GM21447 (cell line): Measurements from ENCODE around the gene BMX.

Experiments used
- ATAC-seq: cut with Tn5 transposase; IDR thresholded peaks from one replicate; pipeline ENCODE4 v1.9.1; 2021; ENCODE audit not compliant: unreplicated experiment

The BMX gene

DNA sequence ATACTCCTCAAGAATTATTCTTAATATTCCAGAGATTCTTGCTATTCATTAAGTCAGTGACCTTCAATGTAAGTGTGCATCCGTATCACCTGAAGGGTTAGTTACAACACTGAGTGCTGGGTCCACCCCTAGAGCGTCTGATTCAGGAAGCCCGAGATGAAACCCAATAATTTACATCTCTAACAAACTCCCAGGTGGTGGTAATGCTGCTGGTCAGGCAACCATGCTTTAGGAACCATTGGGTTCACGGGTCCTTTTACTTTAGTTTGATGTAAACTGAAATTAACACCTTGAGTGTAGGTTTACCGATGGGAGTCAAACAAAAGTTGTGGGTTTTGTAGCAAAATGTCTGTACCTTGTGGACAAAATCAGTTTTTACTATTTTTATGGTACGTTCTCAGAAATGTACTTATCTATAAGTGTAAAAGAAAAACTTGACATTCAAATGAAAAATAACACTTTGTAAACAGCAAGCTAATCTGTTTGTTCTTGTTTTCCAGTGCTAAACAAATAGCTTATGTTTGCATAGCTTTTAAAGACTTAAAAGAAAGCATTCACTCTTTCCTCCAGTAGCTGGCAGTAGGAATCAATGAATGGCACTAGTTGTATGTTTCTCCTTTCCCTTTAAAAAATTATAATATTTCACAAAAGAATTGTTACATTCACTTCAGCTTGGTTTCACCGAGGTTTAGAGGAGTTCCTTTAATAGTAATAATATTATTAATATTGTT lies 67.4 kb downstream of the BMX start:
- no peak for ATAC-seq

DNA sequence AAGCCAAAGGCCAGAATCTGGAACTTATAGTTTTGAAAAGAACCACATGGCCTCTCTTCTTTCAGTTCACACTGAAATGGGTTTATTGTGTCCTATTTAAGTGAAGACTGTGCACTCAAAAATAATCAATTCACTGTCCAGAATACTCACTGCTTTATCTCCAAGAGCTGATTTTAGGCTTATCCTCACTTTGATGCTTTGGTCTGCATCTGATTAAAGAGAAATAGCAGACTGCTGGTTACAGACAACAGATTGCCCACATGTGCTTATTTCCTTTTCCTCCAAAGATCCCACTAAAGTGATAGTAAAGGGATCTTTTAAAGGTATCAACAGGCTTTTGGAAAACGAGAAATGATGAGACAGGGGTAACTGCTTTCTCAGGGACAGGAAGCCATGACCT lies 69.5 kb downstream of the BMX start:
- no peak for ATAC-seq

DNA sequence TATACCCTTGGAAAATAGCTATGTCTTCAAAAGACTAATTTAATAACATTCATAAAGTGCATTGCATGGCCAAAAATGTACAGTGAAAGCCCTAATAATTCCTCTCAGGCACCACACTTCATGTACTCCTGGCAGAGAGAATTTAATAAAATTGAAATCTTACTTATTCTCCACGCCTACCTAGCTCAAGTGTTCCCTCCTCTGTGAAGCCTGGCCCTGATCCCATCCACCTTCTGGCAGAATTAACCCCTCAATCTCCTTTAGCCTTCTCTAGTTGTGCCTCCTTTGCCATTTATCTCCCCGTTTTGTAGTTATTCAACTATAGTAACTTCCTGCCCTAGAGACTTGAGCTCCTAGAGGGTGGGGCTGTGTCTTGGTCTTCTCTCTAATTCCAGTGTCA lies 73.4 kb downstream of the BMX start:
- no peak for ATAC-seq

DNA sequence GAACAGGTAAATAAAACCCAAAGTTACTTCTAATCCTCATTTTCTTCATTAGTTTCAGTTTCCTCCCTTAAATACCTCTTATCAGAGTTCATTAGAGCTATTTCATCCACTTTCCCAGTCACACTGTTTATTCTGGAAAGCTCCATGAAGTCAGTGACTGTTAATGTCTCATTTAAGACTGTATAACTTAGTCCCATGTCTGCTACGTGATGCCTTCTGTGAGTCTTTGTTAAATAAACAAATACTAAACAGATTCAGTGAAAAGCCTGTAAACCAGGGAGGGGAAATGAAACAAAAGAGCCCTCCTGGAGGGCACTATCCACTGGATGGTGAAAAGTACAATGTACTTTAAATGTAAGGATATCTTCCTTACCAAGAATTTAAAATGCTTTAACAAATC lies 75.4 kb downstream of the BMX start:
- ATAC-seq = no peak

DNA sequence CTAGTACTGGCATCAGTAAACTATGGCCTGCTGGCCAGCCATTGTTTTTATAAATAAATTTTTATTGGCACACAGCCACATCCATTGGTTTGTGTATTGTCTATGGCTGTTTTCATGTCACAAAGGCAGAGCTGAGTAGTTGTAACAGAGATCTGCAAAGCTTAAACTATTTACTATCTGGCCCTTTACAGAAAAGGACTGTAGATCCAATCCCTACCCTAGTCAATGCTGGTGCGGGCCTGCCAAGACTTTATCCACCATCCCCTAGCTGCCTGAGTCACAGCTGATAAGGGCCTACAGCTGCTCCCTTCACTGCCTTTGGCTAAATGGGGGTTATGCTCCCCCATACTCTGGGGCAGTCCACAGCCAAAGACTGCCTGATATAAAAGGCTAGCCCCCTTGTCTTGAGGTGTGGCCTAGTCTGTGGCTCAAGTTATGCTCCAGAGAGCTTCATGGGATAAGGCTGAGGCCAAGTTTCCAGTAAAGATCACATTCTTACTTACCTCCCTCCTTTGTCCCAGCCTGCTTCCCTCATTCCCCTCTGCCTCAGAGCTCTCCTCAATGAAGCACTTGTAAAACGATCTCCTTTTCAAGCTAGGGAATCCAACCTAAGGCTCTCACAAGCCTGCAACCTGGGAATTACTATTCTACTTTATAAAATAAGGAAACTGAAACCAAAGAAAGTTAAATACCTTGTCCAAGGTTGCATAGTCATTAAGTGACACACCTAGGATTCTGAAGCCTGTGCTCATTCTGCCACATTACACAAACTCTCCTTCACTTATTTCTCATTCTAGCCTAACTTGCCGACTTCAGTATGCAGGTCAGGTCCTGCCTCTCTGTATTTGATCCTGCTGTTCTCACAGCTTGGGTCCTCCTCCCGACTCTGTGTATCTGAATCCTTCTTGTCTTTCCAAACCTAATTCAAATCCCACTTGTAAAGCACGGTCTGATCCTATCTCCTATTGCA lies 79.5 kb downstream of the BMX start:
- ATAC-seq = no peak

DNA sequence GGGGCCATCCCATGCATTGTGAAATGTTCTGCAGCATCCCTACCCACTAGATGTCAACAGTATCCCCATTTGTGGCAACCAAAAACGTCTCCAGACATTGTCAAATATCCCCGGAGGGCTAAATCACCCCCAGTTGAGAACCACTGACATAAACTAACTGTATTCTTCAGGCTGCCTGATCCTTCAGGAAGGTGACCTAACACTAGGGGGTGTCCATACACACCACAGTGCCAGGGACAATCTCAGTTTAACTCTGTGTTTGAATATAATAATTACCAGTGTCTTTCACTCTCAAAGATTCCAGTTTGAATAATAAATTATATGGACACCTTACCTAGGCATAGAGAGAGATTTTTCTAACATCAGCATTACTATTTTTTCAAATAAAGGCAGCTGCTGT lies 93.8 kb downstream of the BMX start:
- no peak for ATAC-seq

DNA sequence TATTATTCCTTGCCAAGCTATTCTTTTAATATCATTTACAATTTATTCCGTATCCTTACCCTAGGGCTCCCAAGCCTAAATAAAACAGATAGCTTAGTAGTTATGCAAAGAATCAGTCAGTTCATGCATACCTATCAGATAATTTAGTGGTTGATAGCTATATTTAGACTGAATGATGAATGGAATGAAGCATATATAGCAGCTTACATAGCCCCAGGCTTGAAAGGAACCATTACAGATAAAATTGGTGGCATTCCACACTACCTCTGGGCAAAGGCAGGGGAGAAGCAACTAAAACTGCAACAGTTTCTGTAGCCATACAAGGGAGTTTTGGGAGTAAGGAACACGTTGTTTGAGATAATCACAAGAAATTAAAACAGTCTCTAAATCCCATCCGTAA lies 97.4 kb downstream of the BMX start:
- ATAC-seq = no peak

DNA sequence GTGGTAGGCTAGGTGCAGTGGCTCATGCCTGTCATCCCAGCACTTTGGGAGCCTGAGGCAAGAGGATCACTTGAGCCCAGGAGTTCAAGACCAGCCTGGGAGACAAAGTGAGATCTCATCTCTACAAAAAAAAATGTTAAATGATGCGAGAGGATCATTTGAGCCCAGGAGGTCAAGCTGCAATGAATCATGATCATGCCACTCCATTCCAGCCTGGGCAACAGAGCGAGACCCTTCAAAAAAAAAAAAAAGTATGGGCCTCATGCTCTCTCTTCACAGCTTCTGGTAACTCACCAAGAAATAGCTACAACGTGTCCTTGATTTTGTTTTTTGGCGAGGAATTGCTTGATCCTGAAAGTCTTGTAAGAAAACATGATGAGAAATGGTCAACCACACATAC lies 98.9 kb downstream of the BMX start:
- ATAC-seq = no peak

DNA sequence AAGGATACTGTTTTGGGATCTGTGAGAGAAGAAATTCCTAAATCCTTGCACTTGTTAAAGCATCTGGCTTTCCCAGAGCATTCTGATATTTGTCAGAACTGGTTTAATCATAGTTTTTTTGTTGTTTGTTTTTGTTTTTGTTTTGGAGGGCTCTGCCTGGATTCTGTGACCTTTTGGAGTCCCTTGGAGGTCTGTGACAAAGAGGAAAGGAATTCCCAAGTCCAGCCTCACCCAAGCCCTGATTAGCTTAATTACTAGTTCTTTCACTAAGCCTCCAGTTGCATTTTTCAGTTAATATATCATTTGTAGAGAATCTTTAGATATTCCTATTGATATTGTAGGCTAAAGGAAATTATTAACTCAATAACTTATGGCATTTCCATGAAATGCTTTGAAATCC lies 99.4 kb downstream of the BMX start:
- ATAC-seq = no peak

DNA sequence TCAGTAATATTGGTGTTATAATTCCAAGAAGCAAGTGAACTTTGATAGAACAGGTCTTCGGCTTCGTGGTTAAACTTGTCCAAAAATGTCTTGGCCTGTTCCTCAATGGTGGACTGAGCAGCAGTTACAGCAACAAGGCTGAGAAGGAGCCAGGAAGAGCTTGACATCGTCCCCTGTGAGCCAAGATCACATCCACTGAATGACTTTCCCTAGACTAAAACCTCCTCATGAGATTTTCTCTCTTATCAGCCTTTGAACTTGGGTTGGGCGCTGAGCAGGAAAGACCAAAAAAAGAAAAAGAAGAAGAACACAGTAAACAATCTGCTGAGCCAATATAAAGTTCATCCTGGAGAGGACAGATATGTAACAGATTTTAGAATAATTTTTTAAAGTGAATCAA lies 100.1 kb downstream of the BMX start, which contains the start of gene ACE2:
Gene ACE2 (minus strand): TSS at position 216 of the 400 bp plus-strand sequence. CDS start 49 bp downstream, at position 167.
- ATAC-seq = no peak

DNA sequence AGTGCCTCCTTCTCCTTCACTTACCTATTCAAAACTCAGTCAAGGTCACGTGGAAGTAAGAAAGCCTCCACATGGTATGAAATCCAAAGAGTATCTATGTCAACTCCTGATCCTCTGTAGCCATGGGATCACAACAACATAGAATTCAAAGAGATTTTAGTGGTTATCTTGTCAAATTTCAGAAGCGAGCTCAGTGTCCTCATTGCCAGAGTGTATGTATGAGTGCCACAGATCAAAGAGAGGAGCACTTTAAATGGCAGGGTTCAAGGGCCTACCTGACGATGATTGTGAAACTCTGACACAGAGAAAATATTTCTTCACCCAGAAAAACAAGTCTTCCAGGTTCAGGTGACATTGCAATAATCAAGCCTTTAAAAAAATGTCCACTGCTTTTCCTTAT lies 101.3 kb downstream of the BMX start:
- ATAC-seq = no peak

DNA sequence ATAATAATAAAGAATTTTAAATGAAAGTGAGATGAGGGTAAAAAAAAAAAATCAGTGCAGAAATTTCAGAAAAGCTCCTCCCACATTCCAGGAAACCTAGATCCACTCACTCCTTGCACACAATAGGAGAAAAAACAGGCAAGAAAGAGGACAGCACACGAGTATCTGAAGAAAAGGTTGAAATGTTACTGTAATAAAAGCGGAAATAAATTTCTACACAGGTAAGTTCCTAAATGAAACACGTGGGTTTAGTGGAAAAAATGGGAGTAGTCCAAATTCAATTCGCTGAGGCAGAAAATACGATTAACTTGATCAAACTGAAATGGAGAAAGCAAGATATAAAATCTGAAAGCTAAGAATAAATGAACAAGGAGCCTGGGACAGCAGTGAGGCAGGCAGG lies 102.2 kb downstream of the BMX start:
- no peak for ATAC-seq

DNA sequence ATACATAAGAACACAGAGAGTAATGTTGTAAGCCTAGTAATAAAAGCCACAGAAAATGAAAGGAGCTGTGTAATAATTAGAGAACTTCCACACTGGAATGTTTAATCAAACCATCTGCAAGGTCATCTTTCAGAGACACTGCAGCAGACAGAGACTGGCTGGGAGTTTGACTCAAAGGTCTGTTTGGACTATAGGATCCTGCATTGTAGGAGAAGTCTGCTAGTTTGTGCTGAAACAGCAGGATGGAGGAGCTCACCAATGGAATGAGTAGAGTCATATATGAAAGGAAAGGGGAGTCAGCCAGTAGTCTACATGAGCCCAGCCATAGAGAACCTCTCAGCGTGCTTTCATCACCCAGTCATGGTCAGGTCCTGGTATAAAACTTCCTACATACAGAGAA lies 104.6 kb downstream of the BMX start:
- no peak for ATAC-seq
